H1 (cell line): Measurements from ENCODE around the gene MATK.

ENCODE experiments used
- CTBP2 ChIP-seq: IDR thresholded peaks from 2 replicates; pipeline ENCODE4 v1.7.0; 2011; ENCODE audit warnings: borderline replicate concordance, mild to moderate bottlenecking, moderate library complexity, mixed read lengths, low read length; ENCODE audit not compliant: insufficient read depth, insufficient read length
- CTCF ChIP-seq, 3 experiments: IDR thresholded peaks; 1 replicate in 2 of 3; 2 replicates in 1 of 3; pipeline versions ENCODE4 v1.5.1 to v1.6.1; 2011; ENCODE audit warnings: low read length in 3 of 3, mild to moderate bottlenecking in 3 of 3, inconsistent platforms in 2 of 3, low read depth in 1 of 3, moderate library complexity in 1 of 3; ENCODE audit not compliant: insufficient read depth in 1 of 3; ENCODE audit errors: control extremely low read depth in 1 of 3
- EGR1 ChIP-seq: IDR thresholded peaks from 2 replicates; pipeline ENCODE4 v1.6.1; 2011; ENCODE audit warnings: low read depth, low read length, borderline replicate concordance
- EZH2 ChIP-seq: fragments of 200-600 bp; sonication (generic); IDR thresholded peaks from 2 replicates; pipeline ENCODE4 v1.7.1; 2012; ENCODE audit warnings: low read depth, mild to moderate bottlenecking, moderate library complexity, low read length, inconsistent platforms; ENCODE audit not compliant: severe bottlenecking
- JUN ChIP-seq: IDR thresholded peaks from 2 replicates; pipeline ENCODE4 v1.6.1; 2011; ENCODE audit warnings: low read depth, mild to moderate bottlenecking, improper control_type of control experiment, low read length
- KDM4A ChIP-seq: IDR thresholded peaks from one replicate; pipeline ENCODE4 v1.7.1; 2012; ENCODE audit warnings: low read depth, mild to moderate bottlenecking, moderate library complexity, low read length, inconsistent platforms; ENCODE audit not compliant: severe bottlenecking
- PHF8 ChIP-seq: fragments of 200-600 bp; sonication (generic); conservative IDR thresholded peaks from 2 replicates; pipeline ENCODE4 v1.7.1; 2012; ENCODE audit warnings: low read depth, mild to moderate bottlenecking, inconsistent platforms, low read length, moderate library complexity
- POLR2A ChIP-seq, 2 experiments: IDR thresholded peaks; 1 replicate in 1 of 2; 2 replicates in 1 of 2; pipeline ENCODE4 v1.6.1; 2011; ENCODE audit warnings: low read depth in 2 of 2, low read length in 2 of 2, mild to moderate bottlenecking in 2 of 2; ENCODE audit errors: control extremely low read depth in 1 of 2
- POLR2AphosphoS5 ChIP-seq: IDR thresholded peaks from 2 replicates; pipeline ENCODE4 v1.6.1; 2011; ENCODE audit warnings: low read depth, low read length
- SIRT6 ChIP-seq: IDR thresholded peaks from one replicate; pipeline ENCODE4 v1.7.1; 2012; ENCODE audit warnings: low read length, inconsistent platforms
- SIX5 ChIP-seq: IDR thresholded peaks from 2 replicates; pipeline ENCODE4 v1.6.1; 2011; ENCODE audit warnings: mild to moderate bottlenecking, low read depth, low read length
- SP4 ChIP-seq: IDR thresholded peaks from 2 replicates; pipeline ENCODE4 v1.6.1; 2012; ENCODE audit warnings: low read length, inconsistent platforms
- ZNF274 ChIP-seq: IDR thresholded peaks from 2 replicates; pipeline ENCODE4 v1.7.0; 2012; ENCODE audit warnings: low read length, borderline replicate concordance; ENCODE audit errors: extremely low read depth
- TF ChIP-seq, protein P1 (sequence below): IDR thresholded peaks from 2 replicates; pipeline ENCODE4 v1.6.1; 2012; ENCODE audit warnings: low read length, inconsistent platforms

GRCh38 chr19:3825286-3825956 lies 39.2 kb upstream of the MATK start:
- TF ChIP-seq, protein P1, sequence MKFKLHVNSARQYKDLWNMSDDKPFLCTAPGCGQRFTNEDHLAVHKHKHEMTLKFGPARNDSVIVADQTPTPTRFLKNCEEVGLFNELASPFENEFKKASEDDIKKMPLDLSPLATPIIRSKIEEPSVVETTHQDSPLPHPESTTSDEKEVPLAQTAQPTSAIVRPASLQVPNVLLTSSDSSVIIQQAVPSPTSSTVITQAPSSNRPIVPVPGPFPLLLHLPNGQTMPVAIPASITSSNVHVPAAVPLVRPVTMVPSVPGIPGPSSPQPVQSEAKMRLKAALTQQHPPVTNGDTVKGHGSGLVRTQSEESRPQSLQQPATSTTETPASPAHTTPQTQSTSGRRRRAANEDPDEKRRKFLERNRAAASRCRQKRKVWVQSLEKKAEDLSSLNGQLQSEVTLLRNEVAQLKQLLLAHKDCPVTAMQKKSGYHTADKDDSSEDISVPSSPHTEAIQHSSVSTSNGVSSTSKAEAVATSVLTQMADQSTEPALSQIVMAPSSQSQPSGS, result no peak
- TF ChIP-seq CTCF (IDR thresholded peaks at IDR 0.05; ENCODE audit: control extremely low read depth in 1 of 3, insufficient read depth in 1 of 3, low read depth in 1 of 3, low read length in 3 of 3), result no peak
- TF ChIP-seq ZNF274, result no peak
- no peak for TF ChIP-seq SIRT6
- no peak for TF ChIP-seq PHF8
- no peak for TF ChIP-seq SIX5
- TF ChIP-seq POLR2AphosphoS5, result no peak
- no peak for TF ChIP-seq POLR2A (IDR thresholded peaks at IDR 0.05; ENCODE audit: control extremely low read depth in 1 of 2, low read depth in 2 of 2, low read length in 2 of 2)
- no peak for TF ChIP-seq SP4
- no peak for TF ChIP-seq JUN
- no peak for TF ChIP-seq CTBP2
- TF ChIP-seq EZH2, result no peak
- TF ChIP-seq KDM4A, result no peak
- TF ChIP-seq EGR1, result no peak
